CD14-positive monocyte (primary cell): Measurements from ENCODE around the gene OXER1. TPM values are rescaled to one million over a fixed set of nuclear protein-coding genes. Genes with fewer than 3 reads are reported as not detected.
"Not testable (repeated sequence)": the region's sequence is repeated elsewhere in the genome, so short reads cannot be mapped to it uniquely, and the experiment has no call there.

Source experiments
- DNase-seq, 3 donors: peaks; one replicate each; pipeline ENCODE4 v3.0.0-alpha.2; 2011 to 2022
- H2AFZ ChIP-seq: 2 replicates; pipeline ENCODE4 v1.6.0; 2012; ENCODE audit warnings: mild to moderate bottlenecking, low read depth, low read length, inconsistent platforms; ENCODE audit not compliant: insufficient read depth, poor library complexity, severe bottlenecking
- H3K27ac ChIP-seq, 2 donors: 1 replicate in 1 of 2; 2 replicates in 1 of 2; pipeline ENCODE4 v1.5.1; 2012 to 2013; ENCODE audit warnings: low read length in 2 of 2, control low read depth in 1 of 2, inconsistent platforms in 1 of 2, low read depth in 1 of 2, mild to moderate bottlenecking in 1 of 2
- H3K27me3 ChIP-seq, 2 donors: one replicate each; pipeline versions ENCODE4 v1.6.0 to v1.6.1; 2011 to 2013; ENCODE audit warnings: low read length in 2 of 2; ENCODE audit not compliant: control insufficient read depth in 2 of 2, insufficient read depth in 2 of 2
- H3K36me3 ChIP-seq, 2 donors: replicated peaks in 1 of 2; 1 replicate in 1 of 2; 2 replicates in 1 of 2; pipeline versions ENCODE4 v1.5.1 to v1.6.1; 2012 to 2013; ENCODE audit warnings: low read length in 2 of 2, control low read depth in 1 of 2, inconsistent platforms in 1 of 2, mild to moderate bottlenecking in 1 of 2; ENCODE audit not compliant: insufficient read depth in 2 of 2, control insufficient read depth in 1 of 2
- H3K4me1 ChIP-seq, 2 donors: 1 replicate in 1 of 2; 2 replicates in 1 of 2; pipeline versions ENCODE4 v1.5.1 to v1.6.1; 2012 to 2013; ENCODE audit warnings: low read length in 2 of 2, control low read depth in 1 of 2, inconsistent platforms in 1 of 2, mild to moderate bottlenecking in 1 of 2, moderate library complexity in 1 of 2; ENCODE audit not compliant: insufficient read depth in 2 of 2, control insufficient read depth in 1 of 2
- H3K4me2 ChIP-seq: replicated peaks from 2 replicates; pipeline ENCODE3; 2012; ENCODE audit warnings: low read length, moderate library complexity, mild to moderate bottlenecking; ENCODE audit not compliant: poor library complexity, severe bottlenecking; ENCODE audit errors: extremely low read depth
- H3K4me3 ChIP-seq, 3 experiments: fragments of 200-600 bp in 1 of 3; sonication (generic) in 1 of 3; replicated peaks in 1 of 3; 1 replicate in 2 of 3; 2 replicates in 1 of 3; pipeline ENCODE4 v1.5.1; 2011 to 2013; ENCODE audit warnings: low read length in 3 of 3, mild to moderate bottlenecking in 3 of 3, control low read depth in 2 of 3, low read depth in 2 of 3, inconsistent platforms in 1 of 3, moderate library complexity in 1 of 3
- H3K79me2 ChIP-seq: 2 replicates; pipeline ENCODE4 v1.6.0; 2012; ENCODE audit warnings: mild to moderate bottlenecking, control low read depth, inconsistent platforms, low read length, moderate library complexity; ENCODE audit not compliant: insufficient read depth
- H3K9ac ChIP-seq: 2 replicates; pipeline ENCODE4 v1.6.0; 2017; ENCODE audit warnings: low read length, mild to moderate bottlenecking; ENCODE audit not compliant: insufficient read depth, poor library complexity, severe bottlenecking
- H3K9me3 ChIP-seq, 2 donors: replicated peaks in 1 of 2; 1 replicate in 1 of 2; 2 replicates in 1 of 2; pipeline versions ENCODE4 v1.5.1 to v1.6.1; 2012 to 2013; ENCODE audit warnings: low read length in 2 of 2, control low read depth in 1 of 2; ENCODE audit not compliant: control insufficient read depth in 1 of 2, insufficient read depth in 1 of 2
- H4K20me1 ChIP-seq: 2 replicates; pipeline ENCODE4 v1.6.0; 2012; ENCODE audit warnings: mild to moderate bottlenecking, low read length, control low read depth, moderate library complexity; ENCODE audit not compliant: insufficient read depth
- H3K27ac Mint-ChIP-seq, 7 donors: one replicate each; pipeline ENCODE4 v1.8.0; 2020; ENCODE audit warnings: mild to moderate bottlenecking in 7 of 7, mixed read lengths in 7 of 7, moderate library complexity in 6 of 7, inconsistent platforms in 2 of 7
- H3K27me3 Mint-ChIP-seq, 3 donors: one replicate each; pipeline ENCODE4 v1.8.0; 2021 to 2022; ENCODE audit warnings: low read depth in 3 of 3, mild to moderate bottlenecking in 3 of 3, mixed read lengths in 3 of 3, moderate library complexity in 3 of 3, inconsistent platforms in 1 of 3
- H3K36me3 Mint-ChIP-seq, 2 donors: one replicate each; pipeline ENCODE4 v1.8.0; 2020; ENCODE audit warnings: mixed read lengths in 2 of 2, inconsistent platforms in 1 of 2, mild to moderate bottlenecking in 1 of 2
- H3K4me1 Mint-ChIP-seq: one replicate; pipeline ENCODE4 v1.8.0; 2020; ENCODE audit warnings: mild to moderate bottlenecking, mixed read lengths
- H3K4me3 Mint-ChIP-seq, 2 donors: one replicate each; pipeline ENCODE4 v1.8.0; 2020; ENCODE audit warnings: mild to moderate bottlenecking in 2 of 2, mixed read lengths in 2 of 2, moderate library complexity in 1 of 2
- H3K9me3 Mint-ChIP-seq, 7 donors: one replicate each; pipeline ENCODE4 v1.8.0; 2020 to 2022; ENCODE audit warnings: mixed read lengths in 7 of 7, mild to moderate bottlenecking in 6 of 7, moderate library complexity in 6 of 7, inconsistent platforms in 2 of 7
- CTCF ChIP-seq: fragments of 200-600 bp; IDR thresholded peaks from one replicate; pipeline ENCODE4 v1.8.0; 2022; ENCODE audit warnings: antibody characterized with exemption, mild to moderate bottlenecking
- WGBS: methylation state at CpG from one replicate; pipeline ENCODE4 v1.1.5; 2013; ENCODE audit warnings: missing lambda C conversion rate; ENCODE audit not compliant: insufficient coverage; 5-methylcytosine and 5-hydroxymethylcytosine counted together
- intact Hi-C, 2 donors: fragments of 100-400 bp; cut with micrococcal nuclease; formaldehyde crosslinking; loops; one replicate each; pipeline versions ENCODE4 v1.15.0 to v1.15.1; 2023
- polyA plus RNA-seq, 3 donors: library from polyadenylated mRNA; depleted of rRNA in 1 of 3; unstranded in 2 of 3; stranded (reverse) in 1 of 3; fragments of 300-500 nt in 2 of 3; fragments of >200 nt in 1 of 3; fragmentation: Illumina TruSeq in 2 of 3; gene quantifications; 1 replicate in 2 of 3; 2 replicates in 1 of 3; pipeline ENCODE4 v1.2.3, GENCODE V29; 2012 to 2021

The OXER1 gene
- polyA plus RNA-seq, 3 donors: 3.8 to 13.3 (median 5.7) TPM

GRCh38 chr2:42733852-42734251, 30.1 kb downstream of the OXER1 start:
- Histone ChIP-seq H3K9ac (no peak overlapping the region), H3K27ac (no peak overlapping the region), H3K4me1 (peaks cover 4 to 7% of the 10 kb centered on the region in 2 donors), H3K4me2 (no peak overlapping the region), H3K27me3 (no peaks in the 10 kb centered on the region), H3K9me3 (peaks cover 32 to 33% of the 10 kb centered on the region in 2 donors), H3K36me3 (no peaks in the 10 kb centered on the region), H3K4me3 (no peak overlapping the region), H4K20me1 (no peaks in the 10 kb centered on the region), H3K79me2 (no peaks in the 10 kb centered on the region), H2AFZ (no peak overlapping the region)
- TF ChIP-seq CTCF: no peak
- WGBS: no CpG with 5 or more reads among the region's 1 CpG
- Mint-ChIP-seq H3K27ac (no peak overlapping the region), H3K27me3 (peaks cover 0 to 3% (median 1%) of the 10 kb centered on the region in 3 donors), H3K4me3 (no peak overlapping the region), H3K36me3 (peaks cover 26 to 36% of the 10 kb centered on the region in 2 donors), H3K9me3 (peaks cover 33 to 59% (median 44%) of the 10 kb centered on the region in 7 donors), H3K4me1 (peaks cover 4% of the 10 kb centered on the region)
- no peak for DNase-seq
- intact Hi-C loops: no loop called here

- peaks cover 18 to 30% of the 10 kb centered on the region in 2 donors for H3K9me3 ChIP-seq
- H3K27ac ChIP-seq, H3K27me3 Mint-ChIP-seq, H3K27ac Mint-ChIP-seq, H3K79me2 ChIP-seq, H3K9ac ChIP-seq, DNase-seq, H3K4me1 ChIP-seq, intact Hi-C loops, H3K4me3 Mint-ChIP-seq, H4K20me1 ChIP-seq, H2AFZ ChIP-seq, H3K4me3 ChIP-seq, H3K4me2 ChIP-seq, H3K27me3 ChIP-seq, H3K36me3 ChIP-seq, H3K4me1 Mint-ChIP-seq: not testable (repeated sequence)
- WGBS: no CpG with 5 or more reads among the region's 4 CpGs
- Mint-ChIP-seq H3K36me3 (peaks cover 23 to 33% of the 10 kb centered on the region in 2 donors), H3K9me3 (peaks cover 27 to 49% (median 35%) of the 10 kb centered on the region in 7 donors)
Observed at GRCh38 chr2:42731316-42731715, 32.6 kb downstream of the OXER1 start.
